Body of pancreas (tissue), 4 donors: Measurements from ENCODE around the gene GRM4.

Experiments
- CTCF ChIP-seq, 7 experiments: fragments of 450-650 bp in 4 of 7; fragments of 200-600 bp in 3 of 7; sonication (generic) in 3 of 7; IDR thresholded peaks; one replicate each; pipeline ENCODE4 v1.5.1; 2016 to 2019; ENCODE audit warnings: antibody characterized with exemption in 7 of 7
- POLR2A ChIP-seq, 3 donors: fragments of 450-650 bp; IDR thresholded peaks; one replicate each; pipeline ENCODE4 v1.6.1; 2016; ENCODE audit warnings: antibody characterized with exemption in 3 of 3, mild to moderate bottlenecking in 2 of 3

- TF ChIP-seq CTCF (IDR thresholded peaks at IDR 0.05) (no peak), POLR2A (IDR thresholded peaks at IDR 0.05) (no peak)
Observed at GRCh38 chr6:34135541-34135940, 10.3 kb downstream of the GRM4 start.
